ENCODE data around the gene SSH2.

- no peak for TF ChIP-seq CTCF (IDR thresholded peaks at IDR 0.05)
- no peak for TF ChIP-seq POLR2A (IDR thresholded peaks at IDR 0.05; ENCODE audit: low read depth)
- TF ChIP-seq POLR2AphosphoS5 (IDR thresholded peaks at IDR 0.05), result no peak
Observed at GRCh38 chr17:29687596-29687995, 242.4 kb downstream of the SSH2 start.
